Stimulated activated CD4-positive, alpha-beta T cell treated with anti-CD3 and anti-CD28 coated beads, Interleukin-15, amount 100 ng/mL, for 1 hour (primary cell): Measurements from ENCODE around the gene TM4SF4.
"Not testable (repeated sequence)": the region's sequence is repeated elsewhere in the genome, so short reads cannot be mapped to it uniquely, and the experiment has no call there.

Experiments
- DNase-seq, 2 donors: peaks; one replicate each; pipeline ENCODE4 v3.0.0-alpha.2; 2020; ENCODE audit warnings: low read depth in 1 of 2, low spot score in 1 of 2

Gene TM4SF4, protein sequence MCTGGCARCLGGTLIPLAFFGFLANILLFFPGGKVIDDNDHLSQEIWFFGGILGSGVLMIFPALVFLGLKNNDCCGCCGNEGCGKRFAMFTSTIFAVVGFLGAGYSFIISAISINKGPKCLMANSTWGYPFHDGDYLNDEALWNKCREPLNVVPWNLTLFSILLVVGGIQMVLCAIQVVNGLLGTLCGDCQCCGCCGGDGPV

DNA sequence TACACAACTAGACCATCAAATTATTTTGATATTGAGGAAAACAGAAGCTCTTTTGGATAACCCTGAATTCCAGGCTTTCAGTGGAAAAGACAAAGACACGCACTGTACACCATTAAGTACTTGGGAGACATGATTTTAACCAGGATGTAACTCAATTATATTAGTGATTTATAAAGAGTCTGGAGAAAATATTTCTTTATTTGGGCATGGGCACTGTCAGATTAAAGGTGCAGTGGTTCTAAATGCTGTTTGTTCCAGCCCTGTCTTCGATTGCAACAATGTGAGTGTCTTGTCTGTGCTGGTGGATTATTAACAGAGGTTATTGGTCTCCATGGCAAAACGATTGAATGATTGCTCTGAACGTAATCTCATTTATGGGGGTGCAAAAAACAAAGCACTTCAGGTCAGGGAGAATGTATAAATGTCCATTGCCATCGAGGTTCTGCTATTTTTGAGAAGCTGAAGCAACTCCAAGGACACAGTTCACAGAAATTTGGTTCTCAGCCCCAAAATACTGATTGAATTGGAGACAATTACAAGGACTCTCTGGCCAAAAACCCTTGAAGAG lies at the start of gene TM4SF4:
Gene TM4SF4, plus strand, starts transcription at position 448 of the 568 bp plus-strand sequence. CDS start 181 bp downstream, outside the sequence.
- DNase-seq, result no peak

DNA sequence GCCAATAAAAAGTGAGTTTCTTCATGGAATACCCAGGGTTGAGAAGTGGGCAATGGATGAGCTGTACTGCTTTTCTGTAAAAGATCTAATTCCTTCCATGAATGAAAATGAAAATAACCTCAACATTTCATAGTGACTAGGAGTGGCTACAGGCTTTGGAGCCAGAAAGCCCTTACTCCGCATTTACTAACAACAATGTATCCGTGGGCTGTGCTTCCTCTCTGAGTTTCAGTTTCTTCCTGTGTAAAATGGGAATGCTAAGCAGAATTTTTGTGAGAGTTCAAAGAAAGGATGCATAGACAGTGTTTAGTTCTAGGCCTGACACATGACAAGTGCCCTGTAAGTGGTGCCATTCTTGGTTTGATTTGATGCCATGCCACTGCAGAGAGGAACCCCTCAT lies 49.6 kb upstream of the TM4SF4 start:
- no peak for DNase-seq

DNA sequence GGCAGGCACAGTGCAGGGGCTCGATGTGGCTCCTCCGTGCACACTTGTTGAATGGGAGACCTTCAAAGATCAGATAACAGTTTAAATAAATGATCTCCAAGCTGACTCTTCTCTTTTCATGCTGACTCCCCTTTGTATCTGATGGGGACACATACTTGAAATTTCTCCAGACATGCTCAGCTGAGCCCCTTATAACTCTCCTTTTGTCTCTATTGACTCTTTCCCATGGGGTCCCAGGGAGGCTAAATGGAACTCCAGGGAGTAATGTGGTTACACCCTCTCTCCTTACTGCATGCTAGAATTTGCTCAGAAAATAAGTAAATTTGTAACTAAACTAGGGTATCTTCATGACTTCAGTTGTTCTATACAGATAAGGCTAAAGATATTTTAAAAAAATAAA lies 48.2 kb upstream of the TM4SF4 start:
- DNase-seq, result no peak

DNA sequence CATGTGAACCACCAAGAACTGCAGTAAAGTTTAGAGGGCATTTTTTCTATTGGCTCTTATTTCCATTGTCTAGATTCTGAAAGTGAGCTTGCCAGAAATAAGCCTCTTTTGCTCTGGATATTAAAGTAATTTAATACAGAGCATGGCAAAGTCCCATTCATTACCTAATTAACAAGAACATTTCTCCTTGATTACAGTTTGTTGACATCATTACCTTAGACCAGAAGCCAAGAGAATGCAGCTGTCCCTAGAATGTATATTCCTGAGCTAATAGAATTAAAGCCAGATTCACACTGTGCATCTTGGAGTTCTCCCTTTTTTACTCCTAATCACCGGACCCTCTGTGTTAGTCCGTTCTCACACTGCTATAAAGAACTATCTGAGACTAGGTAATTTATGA lies 46.4 kb upstream of the TM4SF4 start:
- no peak for DNase-seq

DNA sequence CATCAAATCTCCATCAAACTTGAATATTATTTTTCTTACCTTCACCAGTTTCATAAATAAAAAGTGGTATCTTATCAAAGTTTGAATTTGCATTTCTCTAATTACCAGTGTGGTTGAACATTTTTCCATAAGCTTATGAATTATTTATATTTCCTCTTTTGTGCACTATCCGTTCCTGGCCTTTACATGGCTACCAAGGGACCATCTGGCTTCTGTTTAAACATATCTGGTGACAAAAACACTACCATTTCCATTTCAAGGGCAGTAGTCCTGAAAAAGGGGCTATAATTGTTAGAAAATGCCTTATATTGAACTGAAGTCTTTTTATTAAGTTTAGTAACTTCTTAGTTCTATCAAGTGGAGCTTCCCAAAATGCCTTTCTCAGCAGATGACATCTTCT lies 44.3 kb upstream of the TM4SF4 start:
- no peak for DNase-seq

DNA sequence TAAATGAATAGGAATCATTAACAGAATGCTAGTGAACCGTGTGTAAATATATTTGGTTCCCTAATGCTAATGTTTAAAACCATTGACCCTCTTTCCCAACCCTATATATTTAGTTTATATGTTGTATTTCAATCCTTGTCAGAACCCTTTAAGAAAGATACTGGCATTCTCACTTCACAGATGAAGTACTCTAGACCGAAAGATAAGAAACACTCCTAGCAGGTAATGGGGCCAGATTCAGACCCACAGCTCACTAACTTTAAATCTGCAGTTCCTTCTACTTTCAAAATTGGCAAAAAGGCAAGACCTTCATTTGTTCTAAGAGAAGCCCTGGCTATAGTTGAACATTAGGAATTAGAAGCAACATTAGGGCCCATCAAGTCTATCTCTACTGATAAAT lies 42.3 kb upstream of the TM4SF4 start:
- DNase-seq, result no peak

DNA sequence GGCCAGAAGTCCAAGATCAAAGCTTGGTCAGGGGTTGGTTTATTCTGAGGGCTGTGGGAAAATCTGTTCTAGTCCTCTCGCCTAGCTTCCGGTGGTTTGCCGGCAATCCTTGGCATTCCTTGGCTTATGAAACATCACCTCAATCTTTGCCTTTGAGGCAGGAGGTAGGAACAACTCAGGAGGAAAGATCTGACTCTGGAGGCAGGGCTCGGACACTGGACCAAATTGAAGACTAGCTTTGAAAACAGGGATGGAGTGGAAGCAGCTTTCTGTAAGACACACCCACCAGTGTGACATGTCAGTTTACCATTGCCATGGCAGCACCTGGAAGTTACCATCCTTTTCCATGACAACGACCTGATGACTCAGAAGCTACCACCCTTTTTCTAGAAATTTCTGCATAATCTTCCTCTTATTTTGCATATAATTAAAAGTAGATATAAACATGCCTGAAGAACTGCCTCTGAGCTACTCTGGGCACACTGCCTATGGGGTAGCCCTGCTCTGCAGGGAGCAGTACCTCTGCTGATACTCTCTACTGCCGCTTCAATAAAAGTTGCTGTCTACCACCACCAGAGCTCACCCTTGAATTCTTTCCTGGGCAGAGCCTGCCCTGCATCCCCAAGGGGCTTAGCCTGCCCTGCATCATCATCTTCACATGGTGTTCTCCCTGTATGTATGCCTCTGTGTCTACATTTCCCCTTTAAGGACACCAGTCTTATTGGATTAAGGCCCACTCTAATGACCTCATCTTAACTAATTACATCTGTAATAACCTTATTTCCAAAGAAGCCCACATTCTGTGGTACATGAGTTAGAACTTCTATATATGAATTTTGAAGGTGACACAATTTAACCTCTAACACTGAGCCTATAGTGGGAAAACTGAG lies 38.3 kb upstream of the TM4SF4 start:
- DNase-seq, result no peak

DNA sequence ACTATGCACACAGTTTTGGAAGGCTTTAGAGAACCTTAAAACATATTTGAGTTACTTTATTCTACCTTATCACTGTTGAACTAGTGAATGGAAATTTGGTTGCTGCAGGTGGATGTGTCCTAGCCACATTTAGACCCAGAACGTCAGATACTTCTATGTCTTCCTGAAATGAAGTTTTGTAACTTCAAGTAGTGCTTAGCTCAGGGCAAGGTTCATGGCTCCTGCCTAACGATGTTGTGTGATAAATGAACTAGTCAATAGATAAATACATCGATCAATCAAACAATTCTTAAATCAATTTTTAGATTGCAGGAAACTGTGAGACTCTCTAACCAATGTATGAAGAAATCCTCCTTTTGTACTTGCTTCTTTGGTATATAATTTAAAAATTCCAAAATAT lies 37.2 kb upstream of the TM4SF4 start:
- no peak for DNase-seq

DNA sequence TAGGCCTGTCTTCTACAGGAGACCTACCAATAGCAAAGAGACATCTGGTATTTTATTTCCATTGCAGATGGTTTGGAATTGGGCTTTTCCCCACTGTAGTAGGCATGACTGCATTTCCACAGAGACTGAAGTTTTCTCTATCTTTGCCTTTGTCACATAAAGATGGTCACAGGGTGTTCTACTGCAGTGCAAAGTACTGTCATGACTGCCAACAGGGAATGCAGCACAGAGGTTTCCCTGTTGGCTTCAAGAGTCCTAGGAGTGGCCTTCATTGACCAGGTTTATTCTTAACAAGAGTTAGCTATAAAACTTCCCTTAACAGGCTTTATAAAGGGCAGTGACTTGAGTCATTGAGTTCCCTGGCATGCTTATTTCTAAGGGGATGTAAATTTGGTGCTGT lies 36.8 kb upstream of the TM4SF4 start:
- DNase-seq, result no peak

DNA sequence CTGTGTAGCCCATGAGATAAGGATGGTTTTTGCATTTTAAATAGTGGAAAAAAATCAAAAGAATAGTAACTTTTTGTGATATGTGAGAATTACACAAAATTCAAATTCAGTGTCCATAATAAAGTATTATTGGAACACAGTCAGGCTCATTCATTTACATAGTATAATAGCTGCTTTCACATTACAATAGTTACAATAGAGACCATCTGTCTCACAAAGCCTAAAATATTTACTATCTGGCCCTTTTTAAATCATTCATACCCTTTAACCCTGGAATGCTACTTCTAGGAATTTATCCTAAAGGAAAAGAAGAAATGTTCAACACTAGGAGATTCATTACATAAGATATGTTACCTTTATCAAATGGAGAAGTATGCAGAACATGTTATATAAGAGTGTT lies 35.5 kb upstream of the TM4SF4 start:
- DNase-seq, result no peak

DNA sequence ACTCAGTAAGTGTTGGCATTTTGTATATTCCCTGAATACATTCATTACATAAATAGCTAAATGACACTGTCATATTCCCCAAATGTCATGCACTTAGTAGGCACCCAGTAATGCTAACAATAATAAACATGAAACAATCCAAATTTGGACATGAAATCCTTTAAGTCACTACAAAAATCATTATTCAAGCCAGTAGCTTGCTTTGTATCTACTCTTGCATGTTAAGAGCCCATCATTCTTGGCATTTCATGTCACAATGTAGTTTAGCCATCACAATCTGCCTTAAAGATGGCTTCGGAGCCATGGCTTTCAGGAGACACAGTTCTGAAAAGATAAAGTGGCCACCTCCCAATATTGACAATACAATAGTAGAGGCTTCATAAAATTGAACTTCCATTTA lies 32.9 kb upstream of the TM4SF4 start:
- DNase-seq, result no peak

DNA sequence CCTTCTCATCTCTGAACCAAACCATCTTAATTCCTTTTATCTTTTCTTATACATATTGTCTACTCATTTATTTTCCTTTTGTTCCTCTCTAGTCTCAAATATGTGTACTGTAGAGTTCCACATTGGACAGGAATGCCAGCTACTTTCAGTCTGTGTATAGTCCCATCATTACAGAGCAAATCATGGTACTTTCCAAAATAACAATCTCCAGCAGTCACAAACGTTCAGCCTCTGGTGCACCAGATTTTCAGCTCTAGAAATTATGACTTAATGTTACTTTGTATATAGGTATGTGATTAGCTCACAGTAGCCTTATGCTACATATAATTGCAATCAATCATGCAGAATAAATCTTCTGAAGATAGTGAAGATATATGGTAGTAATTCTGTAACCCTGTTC lies 32.5 kb upstream of the TM4SF4 start:
- DNase-seq, result no peak

DNA sequence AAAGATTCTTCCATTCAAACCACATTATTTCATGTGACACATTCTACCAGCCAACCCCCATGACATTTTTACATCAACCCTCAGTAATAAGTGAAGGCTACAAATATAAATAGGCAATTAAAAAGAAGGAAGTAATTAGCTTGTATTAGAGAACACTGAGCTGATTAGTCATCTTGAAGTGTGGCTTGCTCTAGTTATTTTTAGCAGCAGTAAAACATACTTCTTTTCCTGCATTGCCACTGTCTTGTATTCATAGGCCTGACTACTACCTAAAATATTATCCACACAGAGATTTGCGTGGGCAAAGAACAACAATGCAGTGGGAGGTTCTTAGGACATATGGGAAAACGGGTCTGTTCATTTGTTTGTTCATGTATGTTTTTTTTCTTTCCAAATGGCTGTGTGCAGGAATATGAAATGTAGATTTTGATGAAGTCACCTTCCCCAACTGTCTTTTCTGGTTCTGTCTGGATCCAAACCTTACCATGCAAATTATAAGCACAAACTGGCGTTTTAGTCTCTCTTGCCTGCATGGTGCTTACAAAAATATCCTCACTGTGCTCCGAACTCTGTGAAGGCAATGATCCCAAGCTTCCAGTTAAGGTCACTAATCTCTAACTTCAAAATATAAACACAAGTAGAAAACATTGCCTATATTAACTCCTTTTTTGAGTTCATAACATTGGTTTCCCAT lies 31.5 kb upstream of the TM4SF4 start:
- no peak for DNase-seq

DNA sequence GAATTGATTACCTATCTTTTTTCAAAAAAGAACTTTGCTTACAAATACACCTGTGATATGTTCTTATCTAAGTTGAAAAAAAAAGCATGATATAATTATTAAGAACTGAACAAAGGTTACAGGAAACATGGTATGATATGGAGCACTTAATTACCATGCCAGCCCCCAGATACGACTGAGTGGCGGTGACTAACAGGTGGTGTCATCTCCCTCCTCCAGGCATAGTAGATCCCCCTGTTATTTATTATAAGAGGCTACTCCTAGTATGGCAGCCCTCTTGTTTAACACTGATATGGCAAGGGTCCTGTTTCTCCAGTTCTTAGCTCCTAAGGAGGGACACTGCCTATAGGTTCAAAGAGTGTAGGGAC lies 31.0 kb upstream of the TM4SF4 start:
- DNase-seq, result no peak

DNA sequence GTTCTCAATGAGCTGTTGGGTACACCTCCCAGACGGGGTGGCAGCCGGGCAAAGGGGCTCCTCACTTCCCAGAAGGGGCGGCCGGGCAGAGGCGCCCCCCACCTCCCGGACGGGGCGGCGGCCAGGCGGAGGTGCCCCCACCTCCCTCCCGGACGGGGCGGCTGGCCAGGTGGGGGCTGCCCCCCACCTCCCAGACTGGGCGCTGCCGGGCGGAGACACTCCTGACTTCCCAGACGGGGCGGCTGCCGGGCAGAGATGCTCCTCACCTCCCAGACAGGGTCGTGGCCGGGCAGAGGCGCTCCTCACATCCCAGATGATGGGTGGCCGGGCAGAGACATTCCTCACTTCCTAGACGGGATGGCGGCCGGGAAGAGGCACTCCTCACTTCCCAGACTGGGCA lies 29.6 kb upstream of the TM4SF4 start:
- not testable (repeated sequence) for DNase-seq

DNA sequence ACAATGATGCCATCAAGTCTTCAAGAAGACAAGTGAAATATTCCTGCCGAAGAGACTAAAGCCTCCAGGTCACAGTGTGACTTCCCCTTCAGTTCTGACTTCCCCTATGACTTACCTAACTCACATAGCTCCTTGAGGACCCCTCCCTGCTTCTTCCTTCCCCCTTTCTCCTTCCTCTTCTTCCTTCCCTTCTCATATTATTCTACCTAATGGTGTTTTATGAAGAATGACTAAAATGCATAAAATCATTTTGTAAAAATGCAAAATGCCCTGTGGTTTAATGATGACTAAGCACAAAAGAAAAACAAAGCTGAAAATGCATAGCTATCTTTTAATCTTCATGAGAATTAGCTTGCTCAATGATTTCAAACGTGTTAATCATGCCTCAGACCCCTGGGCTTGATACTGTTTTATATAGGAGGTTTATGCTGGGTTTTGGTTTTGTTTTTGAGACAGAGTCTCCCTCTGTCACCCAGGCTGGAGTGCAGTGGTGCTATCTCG lies 26.1 kb upstream of the TM4SF4 start:
- no peak for DNase-seq

DNA sequence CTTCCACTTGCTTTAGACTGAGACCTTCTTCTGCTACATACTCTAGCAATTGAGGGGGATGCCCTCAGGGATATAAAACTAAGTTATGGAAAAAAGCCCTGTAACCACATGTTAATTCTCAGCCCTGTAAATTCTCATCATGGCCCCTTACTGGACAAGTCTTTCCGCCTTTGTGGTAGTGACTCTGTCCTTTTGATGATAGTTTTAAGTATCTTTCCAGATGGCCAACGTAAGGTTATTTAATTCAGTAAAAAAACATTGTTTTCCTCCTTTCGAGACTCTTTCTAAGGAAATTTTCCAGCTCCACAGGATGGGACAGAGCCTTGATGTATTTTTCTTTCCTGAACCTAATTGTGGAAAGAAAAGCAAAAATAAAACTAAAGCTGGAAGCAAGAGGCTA lies 25.3 kb upstream of the TM4SF4 start:
- DNase-seq, result no peak

DNA sequence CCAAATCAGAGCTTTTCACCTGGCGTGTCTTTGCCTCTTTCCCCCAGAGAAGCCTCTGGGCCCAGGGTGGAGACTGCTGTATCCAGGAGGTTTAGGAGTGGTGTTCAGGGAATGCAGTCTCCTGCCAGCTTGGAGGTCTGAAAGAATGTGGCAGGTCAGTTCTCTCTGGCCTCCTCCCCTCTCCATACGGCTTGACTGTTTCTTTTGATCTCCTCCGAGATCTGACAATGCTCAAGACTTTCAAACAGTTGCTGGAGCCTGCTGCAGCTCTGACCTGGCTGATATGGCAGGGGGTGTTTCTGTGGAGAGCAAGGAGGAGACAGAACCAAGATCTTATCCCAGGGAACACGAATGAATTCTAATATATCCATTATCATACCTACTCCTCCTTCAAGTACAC lies 24.7 kb upstream of the TM4SF4 start:
- DNase-seq, result no peak

DNA sequence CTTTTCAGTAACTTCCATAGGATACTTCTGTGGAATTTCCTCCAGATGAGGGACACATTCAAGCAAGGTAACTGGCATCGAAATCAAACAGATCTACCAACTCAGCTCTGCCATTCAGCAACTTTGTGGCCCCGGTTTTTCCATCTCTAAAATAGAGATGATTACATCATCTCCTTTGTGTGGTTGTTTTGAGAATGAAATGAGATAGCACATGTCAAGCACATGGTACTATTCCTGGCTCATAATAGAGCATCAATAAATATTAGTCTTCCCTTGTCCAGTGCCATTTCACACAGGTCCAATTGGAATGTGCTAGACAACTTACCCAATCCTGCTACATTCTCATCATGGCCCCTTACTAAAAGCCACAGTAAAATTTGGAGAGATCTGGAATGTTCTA lies 24.2 kb upstream of the TM4SF4 start:
- no peak for DNase-seq

DNA sequence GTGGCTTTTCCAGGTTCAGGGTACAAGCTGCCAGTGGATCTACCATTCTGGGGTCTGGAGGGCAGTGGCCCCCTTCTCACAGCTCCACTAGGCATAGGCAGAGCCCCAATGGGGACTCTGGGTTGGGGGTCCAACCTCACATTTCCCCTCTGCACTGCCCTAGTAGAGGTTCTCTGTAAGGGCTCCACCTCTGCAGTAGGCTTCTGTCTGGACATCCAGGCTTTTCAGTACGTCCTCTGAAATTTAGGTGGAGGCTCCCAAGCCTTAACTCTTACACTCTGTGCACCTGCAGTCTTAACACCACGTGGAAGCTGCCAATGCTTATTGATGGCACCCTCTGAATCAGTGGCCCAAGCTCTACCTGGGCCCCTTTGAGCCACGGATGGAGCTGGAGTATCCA lies 22.5 kb upstream of the TM4SF4 start:
- no peak for DNase-seq

DNA sequence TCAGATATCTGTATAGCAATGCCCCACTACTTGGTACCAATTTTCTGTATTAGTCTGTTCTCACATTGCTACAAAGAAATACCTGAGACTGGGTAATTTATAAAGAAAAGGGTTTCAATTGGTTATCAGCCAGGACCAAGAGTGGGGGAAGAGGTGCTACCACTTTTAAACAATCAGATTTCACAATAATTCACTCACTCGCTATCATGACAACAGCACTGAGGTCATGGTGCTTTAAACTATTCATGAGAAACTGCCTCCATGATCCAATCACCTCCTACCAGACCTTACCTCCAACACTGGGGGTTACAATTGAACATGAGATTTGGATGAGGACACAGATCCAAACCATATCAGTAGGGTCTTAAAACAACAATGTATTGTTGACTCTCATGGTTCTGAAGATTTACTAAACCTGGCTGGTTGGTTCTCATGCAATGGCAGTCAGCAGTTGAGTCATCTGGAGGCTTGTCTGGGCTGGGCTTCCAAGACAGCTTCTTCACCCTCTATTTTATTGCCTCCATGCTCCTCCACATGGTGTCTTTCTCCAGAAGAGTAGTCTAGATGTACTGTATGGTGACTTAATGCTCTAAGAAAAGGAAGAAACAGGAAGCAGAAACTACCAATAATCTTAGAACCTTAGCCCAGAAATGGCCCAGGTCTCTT lies 21.2 kb upstream of the TM4SF4 start:
- no peak for DNase-seq
